HepG2 (cell line): ENCODE measurements around the gene MRPL43. TPM values are rescaled to one million over a fixed set of nuclear protein-coding genes. Genes with fewer than 3 reads are reported as not detected.

Experiments used
- AKAP8 ChIP-seq: sonication (generic); formaldehyde crosslinking; IDR thresholded peaks from 2 replicates; pipeline ENCODE4 v1.5.1; 2020; ENCODE audit warnings: mild to moderate bottlenecking, missing genetic modification reagents
- GLI4 ChIP-seq: sonication (generic); formaldehyde crosslinking; IDR thresholded peaks from 2 replicates; pipeline ENCODE4 v1.5.1; 2020; ENCODE audit warnings: missing genetic modification reagents, mild to moderate bottlenecking, moderate library complexity, borderline replicate concordance
- HDAC6 ChIP-seq: fragments of 200-600 bp; sonication (generic); IDR thresholded peaks from 2 replicates; pipeline ENCODE4 v1.7.0; 2017; ENCODE audit warnings: mild to moderate bottlenecking, antibody characterized with exemption, low read length, low read depth
- NFATC3 ChIP-seq: sonication (generic); formaldehyde crosslinking; IDR thresholded peaks from 2 replicates; pipeline ENCODE4 v1.5.1; 2020; ENCODE audit warnings: mild to moderate bottlenecking, missing genetic modification reagents
- PRDM15 ChIP-seq: sonication (generic); formaldehyde crosslinking; IDR thresholded peaks from 2 replicates; pipeline ENCODE4 v1.4.0; 2020; ENCODE audit warnings: missing genetic modification reagents
- ZBTB7A ChIP-seq: sonication (generic); formaldehyde crosslinking; IDR thresholded peaks from 2 replicates; pipeline ENCODE4 v1.8.0; 2022; ENCODE audit warnings: mild to moderate bottlenecking, missing genetic modification reagents
- polyA plus RNA-seq, 8 experiments: library from polyadenylated mRNA; depleted of rRNA in 3 of 8; stranded (reverse) in 7 of 8; unstranded in 1 of 8; fragments of >200 nt; fragmentation: Illumina TruSeq in 4 of 8; extraction: Trizol in 4 of 8; gene quantifications; 2 replicates each; pipeline versions ENCODE4 v1.2.1 to v1.2.3, GENCODE V29; 2011 to 2016; ENCODE audit warnings: low read depth in 4 of 8, missing spikeins in 1 of 8, mixed read lengths in 1 of 8; ENCODE audit not compliant: insufficient read depth in 1 of 8
- total RNA-seq, 5 experiments: library from RNA; depleted of rRNA; stranded (reverse); fragments of >200 nt; fragmentation: Illumina TruSeq; extraction: Trizol; gene quantifications; 2 replicates each; pipeline ENCODE4 v1.2.3, GENCODE V29; 2016; ENCODE audit warnings: low read depth in 1 of 5
- TF ChIP-seq, protein P1 (sequence below): sonication (generic); formaldehyde crosslinking; IDR thresholded peaks from 2 replicates; pipeline ENCODE4 v1.4.0; 2020; ENCODE audit warnings: mild to moderate bottlenecking, missing genetic modification reagents, borderline replicate concordance
- TF ChIP-seq, protein P2 (sequence below): sonication (generic); formaldehyde crosslinking; IDR thresholded peaks from 2 replicates; pipeline ENCODE4 v1.4.0; 2020; ENCODE audit warnings: mild to moderate bottlenecking, missing genetic modification reagents
- TF ChIP-seq, protein P3 (sequence below): sonication (generic); formaldehyde crosslinking; IDR thresholded peaks from 2 replicates; pipeline ENCODE4 v1.4.0; 2020; ENCODE audit warnings: missing genetic modification reagents
- TF ChIP-seq, protein P4 (sequence below): sonication (generic); formaldehyde crosslinking; IDR thresholded peaks from 2 replicates; pipeline ENCODE4; 2020; ENCODE audit warnings: missing genetic modification reagents, mild to moderate bottlenecking, borderline replicate concordance
- TF ChIP-seq, protein P5 (sequence below): IDR thresholded peaks from 2 replicates; pipeline ENCODE4 v1.6.1; 2012; ENCODE audit warnings: low read length, improper control_type of control experiment

MRPL43 gene
- total and polyA plus RNA-seq, 2 of the 13 experiments (the other 11 are each of a cell fraction or from before 2014, with no cell fraction given) = 71.0 to 73.7 TPM

GRCh38 chr10:100986952-100987684 lies at the start of gene MRPL43, which contains the start of gene TWNK (continued):
- TF ChIP-seq, protein P1, sequence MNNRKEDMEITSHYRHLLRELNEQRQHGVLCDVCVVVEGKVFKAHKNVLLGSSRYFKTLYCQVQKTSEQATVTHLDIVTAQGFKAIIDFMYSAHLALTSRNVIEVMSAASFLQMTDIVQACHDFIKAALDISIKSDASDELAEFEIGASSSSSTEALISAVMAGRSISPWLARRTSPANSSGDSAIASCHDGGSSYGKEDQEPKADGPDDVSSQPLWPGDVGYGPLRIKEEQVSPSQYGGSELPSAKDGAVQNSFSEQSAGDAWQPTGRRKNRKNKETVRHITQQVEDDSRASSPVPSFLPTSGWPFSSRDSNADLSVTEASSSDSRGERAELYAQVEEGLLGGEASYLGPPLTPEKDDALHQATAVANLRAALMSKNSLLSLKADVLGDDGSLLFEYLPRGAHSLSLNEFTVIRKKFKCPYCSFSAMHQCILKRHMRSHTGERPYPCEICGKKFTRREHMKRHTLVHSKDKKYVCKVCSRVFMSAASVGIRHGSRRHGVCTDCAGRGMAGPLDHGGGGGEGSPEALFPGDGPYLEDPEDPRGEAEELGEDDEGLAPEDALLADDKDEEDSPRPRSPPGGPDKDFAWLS = no peak
- peak; percentile 93; the same call in 1 of the 2 replicates for TF ChIP-seq AKAP8 (CRISPR knock-in tag)
- peak; percentile 44; the same call in 1 of the 2 replicates for TF ChIP-seq ZBTB7A (CRISPR knock-in tag)
- TF ChIP-seq, protein P2, sequence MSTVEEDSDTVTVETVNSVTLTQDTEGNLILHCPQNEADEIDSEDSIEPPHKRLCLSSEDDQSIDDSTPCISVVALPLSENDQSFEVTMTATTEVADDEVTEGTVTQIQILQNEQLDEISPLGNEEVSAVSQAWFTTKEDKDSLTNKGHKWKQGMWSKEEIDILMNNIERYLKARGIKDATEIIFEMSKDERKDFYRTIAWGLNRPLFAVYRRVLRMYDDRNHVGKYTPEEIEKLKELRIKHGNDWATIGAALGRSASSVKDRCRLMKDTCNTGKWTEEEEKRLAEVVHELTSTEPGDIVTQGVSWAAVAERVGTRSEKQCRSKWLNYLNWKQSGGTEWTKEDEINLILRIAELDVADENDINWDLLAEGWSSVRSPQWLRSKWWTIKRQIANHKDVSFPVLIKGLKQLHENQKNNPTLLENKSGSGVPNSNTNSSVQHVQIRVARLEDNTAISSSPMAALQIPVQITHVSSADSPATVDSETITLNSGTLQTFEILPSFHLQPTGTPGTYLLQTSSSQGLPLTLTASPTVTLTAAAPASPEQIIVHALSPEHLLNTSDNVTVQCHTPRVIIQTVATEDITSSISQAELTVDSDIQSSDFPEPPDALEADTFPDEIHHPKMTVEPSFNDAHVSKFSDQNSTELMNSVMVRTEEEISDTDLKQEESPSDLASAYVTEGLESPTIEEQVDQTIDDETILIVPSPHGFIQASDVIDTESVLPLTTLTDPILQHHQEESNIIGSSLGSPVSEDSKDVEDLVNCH (CRISPR knock-in tag) = no peak
- TF ChIP-seq, protein P3, sequence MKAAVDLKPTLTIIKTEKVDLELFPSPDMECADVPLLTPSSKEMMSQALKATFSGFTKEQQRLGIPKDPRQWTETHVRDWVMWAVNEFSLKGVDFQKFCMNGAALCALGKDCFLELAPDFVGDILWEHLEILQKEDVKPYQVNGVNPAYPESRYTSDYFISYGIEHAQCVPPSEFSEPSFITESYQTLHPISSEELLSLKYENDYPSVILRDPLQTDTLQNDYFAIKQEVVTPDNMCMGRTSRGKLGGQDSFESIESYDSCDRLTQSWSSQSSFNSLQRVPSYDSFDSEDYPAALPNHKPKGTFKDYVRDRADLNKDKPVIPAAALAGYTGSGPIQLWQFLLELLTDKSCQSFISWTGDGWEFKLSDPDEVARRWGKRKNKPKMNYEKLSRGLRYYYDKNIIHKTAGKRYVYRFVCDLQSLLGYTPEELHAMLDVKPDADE (CRISPR knock-in tag) = no peak
- TF ChIP-seq, protein P4, sequence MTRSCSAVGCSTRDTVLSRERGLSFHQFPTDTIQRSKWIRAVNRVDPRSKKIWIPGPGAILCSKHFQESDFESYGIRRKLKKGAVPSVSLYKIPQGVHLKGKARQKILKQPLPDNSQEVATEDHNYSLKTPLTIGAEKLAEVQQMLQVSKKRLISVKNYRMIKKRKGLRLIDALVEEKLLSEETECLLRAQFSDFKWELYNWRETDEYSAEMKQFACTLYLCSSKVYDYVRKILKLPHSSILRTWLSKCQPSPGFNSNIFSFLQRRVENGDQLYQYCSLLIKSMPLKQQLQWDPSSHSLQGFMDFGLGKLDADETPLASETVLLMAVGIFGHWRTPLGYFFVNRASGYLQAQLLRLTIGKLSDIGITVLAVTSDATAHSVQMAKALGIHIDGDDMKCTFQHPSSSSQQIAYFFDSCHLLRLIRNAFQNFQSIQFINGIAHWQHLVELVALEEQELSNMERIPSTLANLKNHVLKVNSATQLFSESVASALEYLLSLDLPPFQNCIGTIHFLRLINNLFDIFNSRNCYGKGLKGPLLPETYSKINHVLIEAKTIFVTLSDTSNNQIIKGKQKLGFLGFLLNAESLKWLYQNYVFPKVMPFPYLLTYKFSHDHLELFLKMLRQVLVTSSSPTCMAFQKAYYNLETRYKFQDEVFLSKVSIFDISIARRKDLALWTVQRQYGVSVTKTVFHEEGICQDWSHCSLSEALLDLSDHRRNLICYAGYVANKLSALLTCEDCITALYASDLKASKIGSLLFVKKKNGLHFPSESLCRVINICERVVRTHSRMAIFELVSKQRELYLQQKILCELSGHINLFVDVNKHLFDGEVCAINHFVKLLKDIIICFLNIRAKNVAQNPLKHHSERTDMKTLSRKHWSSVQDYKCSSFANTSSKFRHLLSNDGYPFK (CRISPR knock-in tag) = peak; percentile 86; the same call in 1 of the 2 replicates
- no peak for TF ChIP-seq HDAC6
- peak; percentile 21; the same call in 1 of the 2 replicates for TF ChIP-seq NFATC3 (CRISPR knock-in tag)
- TF ChIP-seq GLI4 (CRISPR knock-in tag) = 0 out of 2 replicates have a peak, but pooled peaks have one; percentile 57
- TF ChIP-seq, protein P5, sequence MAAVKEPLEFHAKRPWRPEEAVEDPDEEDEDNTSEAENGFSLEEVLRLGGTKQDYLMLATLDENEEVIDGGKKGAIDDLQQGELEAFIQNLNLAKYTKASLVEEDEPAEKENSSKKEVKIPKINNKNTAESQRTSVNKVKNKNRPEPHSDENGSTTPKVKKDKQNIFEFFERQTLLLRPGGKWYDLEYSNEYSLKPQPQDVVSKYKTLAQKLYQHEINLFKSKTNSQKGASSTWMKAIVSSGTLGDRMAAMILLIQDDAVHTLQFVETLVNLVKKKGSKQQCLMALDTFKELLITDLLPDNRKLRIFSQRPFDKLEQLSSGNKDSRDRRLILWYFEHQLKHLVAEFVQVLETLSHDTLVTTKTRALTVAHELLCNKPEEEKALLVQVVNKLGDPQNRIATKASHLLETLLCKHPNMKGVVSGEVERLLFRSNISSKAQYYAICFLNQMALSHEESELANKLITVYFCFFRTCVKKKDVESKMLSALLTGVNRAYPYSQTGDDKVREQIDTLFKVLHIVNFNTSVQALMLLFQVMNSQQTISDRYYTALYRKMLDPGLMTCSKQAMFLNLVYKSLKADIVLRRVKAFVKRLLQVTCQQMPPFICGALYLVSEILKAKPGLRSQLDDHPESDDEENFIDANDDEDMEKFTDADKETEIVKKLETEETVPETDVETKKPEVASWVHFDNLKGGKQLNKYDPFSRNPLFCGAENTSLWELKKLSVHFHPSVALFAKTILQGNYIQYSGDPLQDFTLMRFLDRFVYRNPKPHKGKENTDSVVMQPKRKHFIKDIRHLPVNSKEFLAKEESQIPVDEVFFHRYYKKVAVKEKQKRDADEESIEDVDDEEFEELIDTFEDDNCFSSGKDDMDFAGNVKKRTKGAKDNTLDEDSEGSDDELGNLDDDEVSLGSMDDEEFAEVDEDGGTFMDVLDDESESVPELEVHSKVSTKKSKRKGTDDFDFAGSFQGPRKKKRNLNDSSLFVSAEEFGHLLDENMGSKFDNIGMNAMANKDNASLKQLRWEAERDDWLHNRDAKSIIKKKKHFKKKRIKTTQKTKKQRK = no peak
- TF ChIP-seq PRDM15 (CRISPR knock-in tag) = no peak
